Measurements from ENCODE around the gene ABL2.
"Not testable (repeated sequence)": the region's sequence is repeated elsewhere in the genome, so short reads cannot be mapped to it uniquely, and the experiment has no call there.

The ABL2 gene

GRCh38 chr1:179167955-179168354 is 61.5 kb downstream of the ABL2 start:
- no peak for DNase-seq

- no peak for DNase-seq
Measured at GRCh38 chr1:179167418-179167777, 62.1 kb downstream of the ABL2 start.

- no peak for DNase-seq
Measured at GRCh38 chr1:179166663-179167417, 62.6 kb downstream of the ABL2 start.

GRCh38 chr1:179164494-179164893 is 65.0 kb downstream of the ABL2 start:
- no peak for DNase-seq

GRCh38 chr1:179156708-179157107 is 72.8 kb downstream of the ABL2 start:
- no peak for DNase-seq

- DNase-seq = no peak
Measured at GRCh38 chr1:179156026-179156425, 73.5 kb downstream of the ABL2 start.

GRCh38 chr1:179155615-179156014 is 73.9 kb downstream of the ABL2 start:
- no peak for DNase-seq

GRCh38 chr1:179154437-179154836 is 75.0 kb downstream of the ABL2 start:
- no peak for DNase-seq

GRCh38 chr1:179153217-179153616 is 76.3 kb downstream of the ABL2 start:
- DNase-seq = no peak

GRCh38 chr1:179151908-179152682 is 77.4 kb downstream of the ABL2 start:
- DNase-seq = no peak

GRCh38 chr1:179146911-179147310 is 82.6 kb downstream of the ABL2 start:
- no peak for DNase-seq

GRCh38 chr1:179146476-179146875 is 83.0 kb downstream of the ABL2 start:
- no peak for DNase-seq

- DNase-seq = no peak
Measured at GRCh38 chr1:179145521-179145920, 84.0 kb downstream of the ABL2 start.

GRCh38 chr1:179144626-179145025 is 84.9 kb downstream of the ABL2 start:
- DNase-seq = no peak

GRCh38 chr1:179143322-179143721 is 86.2 kb downstream of the ABL2 start:
- peak in 1 of 2 donors; percentile 28 for DNase-seq

- no peak for DNase-seq
Measured at GRCh38 chr1:179142889-179143299, 86.6 kb downstream of the ABL2 start.

GRCh38 chr1:179141592-179142251 is 87.8 kb downstream of the ABL2 start:
- DNase-seq = no peak

- DNase-seq = not testable (repeated sequence)
Measured at GRCh38 chr1:179138755-179139154, 90.7 kb downstream of the ABL2 start.

- DNase-seq = no peak
Measured at GRCh38 chr1:179137617-179138255, 91.7 kb downstream of the ABL2 start.

GRCh38 chr1:179135707-179136106 is 93.8 kb downstream of the ABL2 start:
- DNase-seq = not testable (repeated sequence)

GRCh38 chr1:179135168-179135567 is 94.3 kb downstream of the ABL2 start:
- DNase-seq = not testable (repeated sequence)

- peak in 1 of 2 donors; percentile 75 for DNase-seq
Measured at GRCh38 chr1:179129702-179130473, 99.6 kb downstream of the ABL2 start.
